HepG2 (cell line): Measurements from ENCODE around the gene KCNN2. TPM values are rescaled to one million over a fixed set of nuclear protein-coding genes. Genes with fewer than 3 reads are reported as not detected.

ENCODE experiments used
- ATAC-seq: fragments of 200-7000 bp; cut with Tn5 transposase; 3 replicates; pipeline ENCODE4 v1.9.1; 2020; ENCODE audit warnings: mild to moderate bottlenecking, moderate library complexity
- BruUV-seq: library from RNA; stranded (reverse); fragments of 400-500 nt; replicated peaks from 2 replicates; lab custom pipeline; 2021; lab: Mats Ljungman, UMichigan
- CTCF ChIA-PET: fragments of 300-600 bp; formaldehyde crosslinking; extraction: SDS; loops from one replicate; lab custom pipeline; 2021; ENCODE audit warnings: low total read pairs, inconsistent platforms, low intra/inter-chr PET ratio; lab: Yijun Ruan, JAX
- POLR2A ChIA-PET: fragments of 350-600 bp; sonication (Branson Sonifier 250); formaldehyde crosslinking; loops from one replicate; lab custom pipeline; 2020; ENCODE audit warnings: antibody characterized with exemption, inconsistent platforms; lab: Yijun Ruan, JAX
- DNase-seq: peaks from one replicate; pipeline ENCODE4 v3.0.0-alpha.2; 2015; ENCODE audit warnings: low spot score
- FAIRE-seq: peaks from 3 replicates; lab custom pipeline; 2011; peaks lifted over from hg19 to GRCh38; lab: Jason Lieb, UNC
- H2AFZ ChIP-seq: one replicate; pipeline ENCODE4 v1.6.1; 2011; ENCODE audit warnings: low read length, inconsistent platforms
- H3K27ac ChIP-seq: fragments of 300-600 bp; 3 replicates; pipeline ENCODE4 v1.8.0; 2011; ENCODE audit warnings: mixed run types, mild to moderate bottlenecking, mixed read lengths, low read length, inconsistent platforms; ENCODE audit not compliant: insufficient read depth; ENCODE audit errors: extremely low read length
- H3K27me3 ChIP-seq, 2 experiments: fragments of 200-600 bp in 1 of 2; 2 replicates in 1 of 2; 3 replicates in 1 of 2; pipeline versions ENCODE4 v1.6.0 to v1.8.0; 2011; ENCODE audit warnings: low read length in 2 of 2, mild to moderate bottlenecking in 2 of 2, moderate library complexity in 2 of 2, inconsistent platforms in 1 of 2; ENCODE audit not compliant: insufficient read depth in 2 of 2, control insufficient read depth in 1 of 2
- H3K36me3 ChIP-seq, 2 experiments: fragments of 200-600 bp in 1 of 2; replicated peaks in 1 of 2; 2 replicates in 1 of 2; 3 replicates in 1 of 2; pipeline versions ENCODE4 v1.5.1 to v1.8.0; 2011; ENCODE audit warnings: low read length in 2 of 2, inconsistent platforms in 1 of 2; ENCODE audit not compliant: insufficient read depth in 2 of 2, control insufficient read depth in 1 of 2
- H3K4me1 ChIP-seq: 2 replicates; pipeline ENCODE4 v1.5.1; 2012; ENCODE audit warnings: low read length, inconsistent platforms; ENCODE audit not compliant: insufficient read depth
- H3K4me2 ChIP-seq: 2 replicates; pipeline ENCODE4 v1.6.0; 2011; ENCODE audit warnings: low read depth, low read length, inconsistent platforms
- H3K4me3 ChIP-seq, 3 experiments: fragments of 200-600 bp in 1 of 3; sonication (generic), shearing (Covaris generic) in 1 of 3; replicated peaks in 1 of 3; 2 replicates each; pipeline ENCODE4 v1.5.1; 2011 to 2016; ENCODE audit warnings: low read length in 3 of 3, inconsistent platforms in 2 of 3, low read depth in 2 of 3, mild to moderate bottlenecking in 2 of 3, control low read depth in 1 of 3, mixed read lengths in 1 of 3; ENCODE audit not compliant: insufficient read depth in 1 of 3
- H3K79me2 ChIP-seq: one replicate; pipeline ENCODE4 v1.6.1; 2011; ENCODE audit warnings: low read length, inconsistent platforms; ENCODE audit not compliant: insufficient read depth
- H3K9ac ChIP-seq: 2 replicates; pipeline ENCODE4 v1.6.0; 2011; ENCODE audit warnings: mild to moderate bottlenecking, low read depth, low read length, inconsistent platforms; ENCODE audit not compliant: insufficient read depth
- H3K9me3 ChIP-seq: 2 replicates; pipeline ENCODE4 v1.5.1; 2012; ENCODE audit warnings: mild to moderate bottlenecking, low read length
- H4K20me1 ChIP-seq: 2 replicates; pipeline ENCODE4 v1.6.0; 2011; ENCODE audit warnings: inconsistent platforms, mild to moderate bottlenecking, low read length, moderate library complexity; ENCODE audit not compliant: insufficient read depth
- ETV5 ChIP-seq: IDR thresholded peaks from 2 replicates; pipeline ENCODE4 v1.6.1; 2018; ENCODE audit warnings: missing biosample characterization, missing genetic modification reagents, inconsistent platforms, borderline replicate concordance
- FOXM1 ChIP-seq: sonication (generic); formaldehyde crosslinking; IDR thresholded peaks from 2 replicates; pipeline ENCODE4 v1.5.0; 2020; ENCODE audit warnings: missing genetic modification reagents
- HOXA5 ChIP-seq: sonication (generic); formaldehyde crosslinking; IDR thresholded peaks from 2 replicates; pipeline ENCODE4 v1.4.0; 2020; ENCODE audit warnings: missing genetic modification reagents
- ZMYM2 ChIP-seq: sonication (generic); formaldehyde crosslinking; IDR thresholded peaks from 2 replicates; pipeline ENCODE4 v1.8.0; 2022; ENCODE audit warnings: mild to moderate bottlenecking, missing genetic modification reagents
- ZNF687 ChIP-seq: sonication (generic); formaldehyde crosslinking; IDR thresholded peaks from 2 replicates; pipeline ENCODE4 v1.5.1; 2020; ENCODE audit warnings: mild to moderate bottlenecking, missing genetic modification reagents, moderate library complexity
- ZNF749 ChIP-seq: sonication (generic); formaldehyde crosslinking; IDR thresholded peaks from 2 replicates; pipeline ENCODE4 v1.8.0; 2022; ENCODE audit warnings: mild to moderate bottlenecking, missing genetic modification reagents, moderate library complexity, borderline replicate concordance
- WGBS: methylation state at CpG from one replicate; pipeline ENCODE4 v1.1.6; 2017; ENCODE audit warnings: low lambda C conversion rate; 5-methylcytosine and 5-hydroxymethylcytosine counted together
- in situ Hi-C: cut with HindIII; loops from 2 replicates; pipeline ENCODE4 v1.10.0; 2017; ENCODE audit warnings: low pct_unique_long_range_greater_than_20kb; ENCODE audit not compliant: extremely low pct_ligation_motif_present
- intact Hi-C: fragments of 100-400 bp; cut with micrococcal nuclease; formaldehyde crosslinking; loops from one replicate; pipeline ENCODE4 v1.10.0; 2022; ENCODE audit not compliant: unreplicated experiment
- polyA plus RNA-seq, 8 experiments: library from polyadenylated mRNA; depleted of rRNA in 3 of 8; stranded (reverse) in 7 of 8; unstranded in 1 of 8; fragments of >200 nt; fragmentation: Illumina TruSeq in 4 of 8; extraction: Trizol in 4 of 8; gene quantifications; 2 replicates each; pipeline versions ENCODE4 v1.2.1 to v1.2.3, GENCODE V29; 2011 to 2016; ENCODE audit warnings: low read depth in 4 of 8, missing spikeins in 1 of 8, mixed read lengths in 1 of 8; ENCODE audit not compliant: insufficient read depth in 1 of 8
- total RNA-seq, 5 experiments: library from RNA; depleted of rRNA; stranded (reverse); fragments of >200 nt; fragmentation: Illumina TruSeq; extraction: Trizol; gene quantifications; 2 replicates each; pipeline ENCODE4 v1.2.3, GENCODE V29; 2016; ENCODE audit warnings: low read depth in 1 of 5
- TF ChIP-seq, protein P1 (sequence below): sonication (generic); formaldehyde crosslinking; IDR thresholded peaks from 2 replicates; pipeline ENCODE4 v1.5.0; 2020; ENCODE audit warnings: missing genetic modification reagents, mild to moderate bottlenecking, borderline replicate concordance
- TF ChIP-seq, protein P2 (sequence below): sonication (generic); formaldehyde crosslinking; IDR thresholded peaks from 2 replicates; pipeline ENCODE4 v1.9.0; 2021; ENCODE audit warnings: missing genetic modification reagents, mild to moderate bottlenecking, borderline replicate concordance

Gene KCNN2
- total and polyA plus RNA-seq, 2 of the 13 experiments (the other 11 are each of a cell fraction or from before 2014, with no cell fraction given), result not detected

GRCh38 chr5:114473541-114473940 is 111.7 kb downstream of the KCNN2 start:
- H4K20me1 ChIP-seq, result no peaks in the 10 kb centered on the region
- ChIA-PET CTCF (no interaction called here), POLR2A (no interaction called here)
- H3K4me3 ChIP-seq, result no peak overlapping the region
- H3K27ac ChIP-seq, result no peak overlapping the region
- DNase-seq (no peak), ATAC-seq (no peak), FAIRE-seq (no peak)
- H3K36me3 ChIP-seq, result no peaks in the 10 kb centered on the region
- no peak overlapping the region for H2AFZ ChIP-seq
- H3K27me3 ChIP-seq, result no peaks in the 10 kb centered on the region
- H3K9ac ChIP-seq, result no peak overlapping the region
- H3K4me2 ChIP-seq, result no peak overlapping the region
- no peaks in the 10 kb centered on the region for H3K9me3 ChIP-seq
- no peaks in the 10 kb centered on the region for H3K4me1 ChIP-seq
- in situ Hi-C loops, result no loop called here
- TF ChIP-seq HOXA5 (CRISPR knock-in tag) (no peak), FOXM1 (CRISPR knock-in tag) (no peak), ETV5 (CRISPR knock-in tag) (no peak), ZNF749 (CRISPR knock-in tag) (no peak), ZNF687 (CRISPR knock-in tag) (no peak), ZMYM2 (CRISPR knock-in tag) (no peak)
- TF ChIP-seq, protein P1, sequence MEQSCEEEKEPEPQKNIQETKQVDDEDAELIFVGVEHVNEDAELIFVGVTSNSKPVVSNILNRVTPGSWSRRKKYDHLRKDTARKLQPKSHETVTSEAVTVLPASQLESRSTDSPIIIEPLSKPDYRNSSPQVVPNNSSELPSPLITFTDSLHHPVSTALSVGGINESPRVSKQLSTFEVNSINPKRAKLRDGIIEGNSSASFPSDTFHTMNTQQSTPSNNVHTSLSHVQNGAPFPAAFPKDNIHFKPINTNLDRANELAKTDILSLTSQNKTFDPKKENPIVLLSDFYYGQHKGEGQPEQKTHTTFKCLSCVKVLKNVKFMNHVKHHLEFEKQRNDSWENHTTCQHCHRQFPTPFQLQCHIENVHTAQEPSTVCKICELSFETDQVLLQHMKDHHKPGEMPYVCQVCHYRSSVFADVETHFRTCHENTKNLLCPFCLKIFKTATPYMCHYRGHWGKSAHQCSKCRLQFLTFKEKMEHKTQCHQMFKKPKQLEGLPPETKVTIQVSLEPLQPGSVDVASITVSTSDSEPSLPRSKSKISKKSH (CRISPR knock-in tag), result no peak
- TF ChIP-seq, protein P2, sequence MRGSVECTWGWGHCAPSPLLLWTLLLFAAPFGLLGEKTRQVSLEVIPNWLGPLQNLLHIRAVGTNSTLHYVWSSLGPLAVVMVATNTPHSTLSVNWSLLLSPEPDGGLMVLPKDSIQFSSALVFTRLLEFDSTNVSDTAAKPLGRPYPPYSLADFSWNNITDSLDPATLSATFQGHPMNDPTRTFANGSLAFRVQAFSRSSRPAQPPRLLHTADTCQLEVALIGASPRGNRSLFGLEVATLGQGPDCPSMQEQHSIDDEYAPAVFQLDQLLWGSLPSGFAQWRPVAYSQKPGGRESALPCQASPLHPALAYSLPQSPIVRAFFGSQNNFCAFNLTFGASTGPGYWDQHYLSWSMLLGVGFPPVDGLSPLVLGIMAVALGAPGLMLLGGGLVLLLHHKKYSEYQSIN (CRISPR knock-in tag), result no peak
- BruUV-seq, result no TSS peak
- intact Hi-C loops, result no loop called here
- no peaks in the 10 kb centered on the region for H3K79me2 ChIP-seq
- 0% methylated on average over 2 of the region's 2 CpGs for WGBS
